CD4-positive, alpha-beta T cell treated with Interleukin-10 for 1 hour (primary cell): Measurements from ENCODE around the gene HSPE1.
"Not testable (repeated sequence)": the region's sequence is repeated elsewhere in the genome, so short reads cannot be mapped to it uniquely, and the experiment has no call there.

Experiments used
- DNase-seq: peaks from one replicate; pipeline ENCODE4 v3.0.0-alpha.2; 2020

HSPE1 gene

GRCh38 chr2:197499594-197500502, at the start of gene HSPE1, which contains the start of gene HSPD1:
TSS of gene HSPE1 (plus strand) at chr2:197500379. CDS start at chr2:197500437, 58 bp downstream.
TSS of gene HSPD1 (minus strand) at chr2:197499840. CDS start at chr2:197498848, 992 bp downstream.
- peak; percentile 99 for DNase-seq

- no peak for DNase-seq
Measured at GRCh38 chr2:197450465-197450864, 49.7 kb upstream of the HSPE1 start.

- DNase-seq = not testable (repeated sequence)
Measured at GRCh38 chr2:197450935-197451358, 49.2 kb upstream of the HSPE1 start.

GRCh38 chr2:197452754-197453122, 47.4 kb upstream of the HSPE1 start:
- no peak for DNase-seq

- DNase-seq = peak; percentile 99
Measured at GRCh38 chr2:197453123-197453913, 46.9 kb upstream of the HSPE1 start, which contains the start of gene COQ10B. TSS of gene COQ10B (plus strand) at chr2:197453552. CDS start at chr2:197453561, 9 bp downstream.

GRCh38 chr2:197453914-197454398, 46.2 kb upstream of the HSPE1 start:
- DNase-seq = no peak

- DNase-seq = no peak
Measured at GRCh38 chr2:197454923-197455322, 45.3 kb upstream of the HSPE1 start.

- no peak for DNase-seq
Measured at GRCh38 chr2:197455428-197455827, 44.8 kb upstream of the HSPE1 start.

GRCh38 chr2:197460649-197461048, 39.5 kb upstream of the HSPE1 start:
- no peak for DNase-seq

- DNase-seq = no peak
Measured at GRCh38 chr2:197461057-197461456, 39.1 kb upstream of the HSPE1 start.

- DNase-seq = no peak
Measured at GRCh38 chr2:197464175-197464574, 36.0 kb upstream of the HSPE1 start.

- DNase-seq = no peak
Measured at GRCh38 chr2:197472166-197472565, 28.0 kb upstream of the HSPE1 start.

- no peak for DNase-seq
Measured at GRCh38 chr2:197477797-197478196, 22.4 kb upstream of the HSPE1 start.

GRCh38 chr2:197480165-197481036, 19.8 kb upstream of the HSPE1 start:
- DNase-seq = no peak

GRCh38 chr2:197484248-197484647, 15.9 kb upstream of the HSPE1 start:
- DNase-seq = not testable (repeated sequence)

- no peak for DNase-seq
Measured at GRCh38 chr2:197486175-197486574, 14.0 kb upstream of the HSPE1 start.

- DNase-seq = no peak
Measured at GRCh38 chr2:197487385-197487784, 12.8 kb upstream of the HSPE1 start.

GRCh38 chr2:197495433-197496134, 4.6 kb upstream of the HSPE1 start:
- DNase-seq = no peak

GRCh38 chr2:197496695-197497094, 3.5 kb upstream of the HSPE1 start:
- no peak for DNase-seq

GRCh38 chr2:197497326-197497725, 2.9 kb upstream of the HSPE1 start:
- DNase-seq = no peak

- DNase-seq = no peak
Measured at GRCh38 chr2:197498235-197498936, 1.8 kb upstream of the HSPE1 start.
